Nephron progenitor cell (in vitro differentiated cells): ENCODE measurements around the gene C10orf95.

Experiments
- DNase-seq: peaks from one replicate; pipeline ENCODE4 v3.0.0; 2021
- H3K27ac Mint-ChIP-seq: 2 replicates; pipeline ENCODE4 v1.8.0; 2021; ENCODE audit warnings: mild to moderate bottlenecking, moderate library complexity, mixed read lengths
- H3K27me3 Mint-ChIP-seq: 2 replicates; pipeline ENCODE4 v1.8.0; 2021; ENCODE audit warnings: mild to moderate bottlenecking, low read depth, mixed read lengths; ENCODE audit not compliant: poor library complexity
- H3K36me3 Mint-ChIP-seq: 2 replicates; pipeline ENCODE4 v1.8.0; 2021; ENCODE audit warnings: low read depth, mixed read lengths
- H3K4me1 Mint-ChIP-seq: 2 replicates; pipeline ENCODE4 v1.8.0; 2021; ENCODE audit warnings: mixed read lengths
- H3K4me3 Mint-ChIP-seq: 2 replicates; pipeline ENCODE4 v1.8.0; 2021; ENCODE audit warnings: mild to moderate bottlenecking, moderate library complexity, mixed read lengths
- H3K9me3 Mint-ChIP-seq: 2 replicates; pipeline ENCODE4 v1.8.0; 2021; ENCODE audit warnings: mild to moderate bottlenecking, moderate library complexity, mixed read lengths
- CTCF ChIP-seq: fragments of 200-600 bp; sonication (generic); IDR thresholded peaks from 2 replicates; pipeline ENCODE4 v1.5.0; 2021; ENCODE audit warnings: antibody characterized with exemption

The C10orf95 gene

DNA sequence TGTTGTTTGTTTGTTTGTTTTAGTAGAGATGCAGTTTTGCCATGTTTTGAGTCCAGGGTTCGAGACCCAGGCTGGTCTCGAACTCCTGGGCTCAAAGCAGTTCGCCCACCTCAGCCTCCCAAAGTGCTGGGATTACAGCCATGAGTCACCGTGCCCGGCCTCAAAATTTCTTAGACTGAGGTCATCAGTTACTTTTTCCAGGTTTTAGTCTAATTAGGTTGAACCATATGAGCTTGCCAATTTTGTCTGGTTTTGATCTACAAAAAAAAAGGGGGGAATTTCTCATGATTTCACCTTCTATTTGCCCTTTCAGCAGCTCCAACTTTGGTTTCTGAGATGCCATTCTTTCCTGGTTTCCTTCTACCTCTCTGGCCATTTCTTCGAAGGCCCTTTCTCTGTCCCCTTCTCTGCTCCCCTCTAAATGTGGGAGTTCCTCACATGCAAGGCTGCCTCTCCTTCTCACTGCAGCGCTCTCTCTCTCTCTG lies 24.5 kb downstream of the C10orf95 start:
- no peak overlapping the region for H3K27ac Mint-ChIP-seq
- no peaks in the 10 kb centered on the region for H3K9me3 Mint-ChIP-seq
- H3K36me3 Mint-ChIP-seq = no peaks in the 10 kb centered on the region
- no peak for DNase-seq
- H3K27me3 Mint-ChIP-seq = peaks cover 4% of the 10 kb centered on the region
- TF ChIP-seq CTCF = no peak
- no peak overlapping the region for H3K4me3 Mint-ChIP-seq
- H3K4me1 Mint-ChIP-seq = peaks cover 15% of the 10 kb centered on the region

DNA sequence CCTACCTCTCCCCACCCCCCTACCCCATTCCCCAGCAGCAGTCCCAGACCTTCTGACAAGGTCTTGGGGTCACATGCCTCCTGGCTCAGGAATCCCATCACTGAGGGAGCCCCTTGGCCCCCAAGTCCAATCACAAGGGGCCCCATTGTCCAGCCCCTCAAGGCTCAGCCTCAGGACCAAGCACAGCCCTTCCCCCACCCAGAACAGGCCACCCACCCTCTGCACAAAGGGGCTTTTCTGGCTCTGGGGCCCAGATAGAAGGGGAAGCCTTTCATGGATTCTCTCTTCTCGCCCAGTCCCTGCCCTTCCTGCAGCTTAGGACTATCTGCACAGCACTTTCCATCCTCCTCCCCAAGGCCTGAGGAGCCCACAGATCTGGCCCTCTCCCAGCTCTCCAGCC lies 25.9 kb downstream of the C10orf95 start:
- Mint-ChIP-seq H3K4me1 (peaks cover 14% of the 10 kb centered on the region), H3K36me3 (no peaks in the 10 kb centered on the region), H3K4me3 (no peak overlapping the region), H3K27ac (no peak overlapping the region), H3K9me3 (no peaks in the 10 kb centered on the region), H3K27me3 (peaks cover 8% of the 10 kb centered on the region)
- DNase-seq = no peak
- TF ChIP-seq CTCF = no peak

- Mint-ChIP-seq H3K27me3 (peaks cover 8% of the 10 kb centered on the region), H3K4me1 (peaks cover 19% of the 10 kb centered on the region), H3K27ac (no peak overlapping the region), H3K36me3 (no peaks in the 10 kb centered on the region), H3K9me3 (no peaks in the 10 kb centered on the region), H3K4me3 (no peak overlapping the region)
- DNase-seq = no peak
- TF ChIP-seq CTCF = no peak
Measured at GRCh38 chr10:102424916-102425315, 26.4 kb downstream of the C10orf95 start.

GRCh38 chr10:102424145-102424544 lies 27.2 kb downstream of the C10orf95 start:
- no peaks in the 10 kb centered on the region for H3K9me3 Mint-ChIP-seq
- no peak overlapping the region for H3K4me3 Mint-ChIP-seq
- H3K27me3 Mint-ChIP-seq = peaks cover 16% of the 10 kb centered on the region
- no peak for DNase-seq
- no peak overlapping the region for H3K27ac Mint-ChIP-seq
- no peak for TF ChIP-seq CTCF
- H3K36me3 Mint-ChIP-seq = no peaks in the 10 kb centered on the region
- peaks cover 25% of the 10 kb centered on the region for H3K4me1 Mint-ChIP-seq

DNA sequence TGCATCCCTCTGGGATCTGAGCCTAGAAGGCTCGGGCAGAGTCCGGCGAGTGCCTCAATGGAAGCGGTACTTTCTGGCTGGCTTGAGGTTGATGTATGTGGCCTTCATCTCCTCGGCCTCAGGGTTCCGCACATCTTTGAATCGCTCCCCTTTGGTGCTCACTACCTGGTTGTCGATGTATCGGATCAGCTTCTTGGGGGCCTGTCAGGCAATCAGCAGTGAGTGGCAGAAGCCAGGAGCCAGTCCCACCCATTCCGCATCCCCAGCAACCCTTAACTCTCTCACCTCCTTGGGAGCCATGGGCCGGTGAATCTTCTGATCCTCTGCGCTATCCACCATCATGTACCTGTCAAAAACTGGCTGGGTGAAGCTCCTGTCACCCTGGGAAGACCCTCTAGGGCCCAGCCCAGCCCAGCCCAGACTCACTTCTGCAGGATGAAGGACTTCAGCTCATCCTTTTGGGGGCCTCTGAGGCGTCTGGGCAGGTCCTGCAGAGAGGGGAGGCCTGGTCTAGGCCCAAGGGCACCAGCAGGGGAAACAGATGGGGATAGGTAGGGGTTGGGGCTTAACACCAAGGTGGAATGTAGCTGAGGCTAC lies 27.9 kb downstream of the C10orf95 start:
- peaks cover 28% of the 10 kb centered on the region for H3K4me1 Mint-ChIP-seq
- H3K27ac Mint-ChIP-seq = no peak overlapping the region

More for the DNA sequence above, 27.9 kb downstream of the C10orf95 start:
- TF ChIP-seq CTCF = no peak
- no peaks in the 10 kb centered on the region for H3K9me3 Mint-ChIP-seq
- H3K4me3 Mint-ChIP-seq = no peak overlapping the region
- H3K36me3 Mint-ChIP-seq = no peaks in the 10 kb centered on the region
- H3K27me3 Mint-ChIP-seq = peaks cover 23% of the 10 kb centered on the region
- DNase-seq = no peak
